ENCODE measurements around the gene CCER1. TPM values are rescaled to one million over a fixed set of nuclear protein-coding genes. Genes with fewer than 3 reads are reported as not detected.

The CCER1 gene
- total RNA-seq, 4 donors from 2014 or later = 0.27 TPM; not detected in 3

DNA sequence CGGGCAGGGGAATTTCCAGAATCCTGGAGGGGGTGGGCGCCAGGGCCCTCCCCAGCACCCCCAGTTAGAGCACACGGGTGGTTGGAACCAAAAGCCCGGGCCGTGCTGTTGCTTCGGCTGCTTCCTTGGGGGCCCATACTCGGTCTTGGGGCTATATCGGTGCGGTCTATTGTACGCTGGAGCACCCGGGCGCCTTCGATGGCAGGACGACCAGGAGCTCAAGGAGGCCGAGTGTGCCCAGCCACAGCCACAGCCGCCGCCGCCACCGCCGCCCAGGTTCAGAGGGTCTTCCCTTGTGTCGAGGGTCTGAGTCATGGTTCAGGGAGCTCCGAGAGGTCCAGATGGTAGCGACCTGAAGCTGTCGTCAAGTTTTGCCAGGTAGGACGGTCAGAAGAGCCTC, 548 bp downstream of the CCER1 start:
- Histone ChIP-seq H3K4me1 (no peaks in the 10 kb centered on the region), H3K9me3 (no peaks in the 10 kb centered on the region), H3K27me3 (no peaks in the 10 kb centered on the region), H3K27ac (no peak overlapping the region), H3K36me3 (no peaks in the 10 kb centered on the region), H3K4me3 (replicated peaks in 1 of 3) (no peak overlapping the region)
- TF ChIP-seq, protein P1, sequence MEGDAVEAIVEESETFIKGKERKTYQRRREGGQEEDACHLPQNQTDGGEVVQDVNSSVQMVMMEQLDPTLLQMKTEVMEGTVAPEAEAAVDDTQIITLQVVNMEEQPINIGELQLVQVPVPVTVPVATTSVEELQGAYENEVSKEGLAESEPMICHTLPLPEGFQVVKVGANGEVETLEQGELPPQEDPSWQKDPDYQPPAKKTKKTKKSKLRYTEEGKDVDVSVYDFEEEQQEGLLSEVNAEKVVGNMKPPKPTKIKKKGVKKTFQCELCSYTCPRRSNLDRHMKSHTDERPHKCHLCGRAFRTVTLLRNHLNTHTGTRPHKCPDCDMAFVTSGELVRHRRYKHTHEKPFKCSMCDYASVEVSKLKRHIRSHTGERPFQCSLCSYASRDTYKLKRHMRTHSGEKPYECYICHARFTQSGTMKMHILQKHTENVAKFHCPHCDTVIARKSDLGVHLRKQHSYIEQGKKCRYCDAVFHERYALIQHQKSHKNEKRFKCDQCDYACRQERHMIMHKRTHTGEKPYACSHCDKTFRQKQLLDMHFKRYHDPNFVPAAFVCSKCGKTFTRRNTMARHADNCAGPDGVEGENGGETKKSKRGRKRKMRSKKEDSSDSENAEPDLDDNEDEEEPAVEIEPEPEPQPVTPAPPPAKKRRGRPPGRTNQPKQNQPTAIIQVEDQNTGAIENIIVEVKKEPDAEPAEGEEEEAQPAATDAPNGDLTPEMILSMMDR (IDR thresholded peaks at IDR 0.05) = no peak
- no peak for TF ChIP-seq POLR2A (IDR thresholded peaks at IDR 0.05)
- 95 to 97% methylated on average over 21 to 25 of the region's 25 CpGs for WGBS, 2 donors
- intact Hi-C loops (cut with DNase I) = no loop called here
- no peak for DNase-seq

DNA sequence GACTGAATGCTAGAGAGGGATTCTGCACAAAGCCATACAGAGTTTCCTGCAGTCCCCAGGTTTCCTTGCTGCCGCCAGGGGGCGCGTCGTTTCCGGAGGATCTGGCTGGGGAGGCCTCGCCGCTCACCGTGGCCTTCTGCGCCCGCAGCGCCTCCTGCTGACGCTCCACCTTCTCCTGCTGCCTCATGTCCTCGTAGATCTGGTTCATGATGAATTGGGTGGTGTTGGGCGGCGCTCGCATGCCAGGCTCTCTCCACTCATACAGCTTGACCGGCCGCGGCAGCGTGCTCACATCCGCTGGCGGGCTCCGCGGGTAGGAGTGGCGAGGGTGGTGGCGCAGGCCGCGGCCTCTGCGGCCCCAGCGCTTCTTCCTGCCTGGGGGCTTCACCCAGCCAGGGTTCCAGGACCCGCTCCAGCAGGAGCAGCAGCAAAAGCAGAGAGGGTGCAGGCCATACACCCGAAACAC, 987 bp downstream of the CCER1 start:
- DNase-seq = no peak
- intact Hi-C loops (cut with DNase I) = no loop called here
- H3K36me3 ChIP-seq = no peaks in the 10 kb centered on the region
- no peak overlapping the region for H3K4me3 ChIP-seq (replicated peaks in 1 of 3)
- no peaks in the 10 kb centered on the region for H3K9me3 ChIP-seq
- no peaks in the 10 kb centered on the region for H3K27me3 ChIP-seq
- 72 to 81% methylated on average over 16 to 20 of the region's 32 CpGs for WGBS, 2 donors
- no peaks in the 10 kb centered on the region for H3K4me1 ChIP-seq
- H3K27ac ChIP-seq = no peak overlapping the region
- TF ChIP-seq, protein P1 (IDR thresholded peaks at IDR 0.05) = peak in 1 of 6 experiments; percentile 29
- no peak for TF ChIP-seq POLR2A (IDR thresholded peaks at IDR 0.05)

DNA sequence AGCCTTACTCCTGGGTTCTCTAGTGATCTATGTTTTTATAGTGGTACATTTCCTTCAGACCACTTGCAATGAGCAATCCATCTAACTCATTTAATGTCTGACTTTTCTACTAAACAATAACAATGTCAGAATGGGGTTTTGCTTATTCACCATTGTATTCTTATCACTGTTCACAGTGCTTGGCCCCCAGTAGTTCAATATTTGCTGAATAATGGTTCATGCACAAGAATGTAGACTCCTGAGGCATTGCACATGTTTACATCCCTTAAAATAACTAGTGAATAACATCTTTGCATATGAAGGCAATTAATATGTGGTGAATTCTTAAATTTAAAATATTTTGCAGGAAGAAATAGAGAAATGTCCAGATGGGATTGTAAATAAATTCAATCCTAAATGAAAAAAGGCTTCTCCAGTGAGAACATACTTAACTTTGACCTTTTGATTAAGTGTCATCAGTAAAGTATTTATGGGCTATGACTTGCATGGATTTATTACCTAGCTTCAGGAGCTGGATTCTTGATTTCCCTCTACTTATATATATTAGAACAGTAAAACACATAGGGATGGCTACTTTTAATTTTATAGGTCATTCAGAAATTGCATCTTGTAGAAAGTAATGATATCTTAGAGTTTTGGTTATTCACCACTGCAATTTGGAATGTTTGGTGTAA, 3.4 kb downstream of the CCER1 start:
- H3K9me3 ChIP-seq = no peaks in the 10 kb centered on the region
- intact Hi-C loops (cut with DNase I) = no loop called here
- no peak for DNase-seq
- H3K36me3 ChIP-seq = no peaks in the 10 kb centered on the region
- TF ChIP-seq POLR2A (IDR thresholded peaks at IDR 0.05) = no peak
- TF ChIP-seq, protein P1 (IDR thresholded peaks at IDR 0.05) = no peak
- no peaks in the 10 kb centered on the region for H3K4me1 ChIP-seq
- H3K4me3 ChIP-seq (replicated peaks in 1 of 3) = no peak overlapping the region
- H3K27ac ChIP-seq = no peak overlapping the region
- no peaks in the 10 kb centered on the region for H3K27me3 ChIP-seq

DNA sequence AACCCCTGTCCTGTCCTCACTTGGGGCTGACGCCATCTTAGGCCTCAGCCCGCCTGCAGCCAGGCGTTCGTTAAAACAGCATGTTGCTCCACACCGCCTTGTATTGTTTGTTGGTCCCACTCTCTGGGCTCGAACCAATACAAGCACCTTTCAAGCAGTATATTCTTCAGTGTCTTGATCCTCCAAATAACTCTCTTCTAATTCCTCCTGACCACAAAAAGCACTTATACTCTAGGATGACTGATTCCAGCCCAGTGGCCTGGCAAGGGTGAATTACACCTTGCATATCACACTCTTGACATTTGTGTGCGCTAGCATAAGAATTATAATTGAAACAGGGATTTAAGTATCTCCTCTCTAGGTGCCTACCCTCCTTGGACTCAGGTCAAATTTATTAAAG, 7.1 kb downstream of the CCER1 start:
- DNase-seq = peak in 1 of 2 donors; percentile 15
- no peaks in the 10 kb centered on the region for H3K27me3 ChIP-seq
- no peak for TF ChIP-seq POLR2A (IDR thresholded peaks at IDR 0.05)
- TF ChIP-seq, protein P1 (IDR thresholded peaks at IDR 0.05) = no peak
- no peaks in the 10 kb centered on the region for H3K9me3 ChIP-seq
- H3K36me3 ChIP-seq = no peaks in the 10 kb centered on the region
- H3K4me1 ChIP-seq = no peaks in the 10 kb centered on the region
- H3K4me3 ChIP-seq (replicated peaks in 1 of 3) = no peak overlapping the region
- no peak overlapping the region for H3K27ac ChIP-seq
- intact Hi-C loops (cut with DNase I) = no loop called here
- WGBS, 2 donors = 63 to 75% methylated on average over 7 of the region's 7 CpGs

DNA sequence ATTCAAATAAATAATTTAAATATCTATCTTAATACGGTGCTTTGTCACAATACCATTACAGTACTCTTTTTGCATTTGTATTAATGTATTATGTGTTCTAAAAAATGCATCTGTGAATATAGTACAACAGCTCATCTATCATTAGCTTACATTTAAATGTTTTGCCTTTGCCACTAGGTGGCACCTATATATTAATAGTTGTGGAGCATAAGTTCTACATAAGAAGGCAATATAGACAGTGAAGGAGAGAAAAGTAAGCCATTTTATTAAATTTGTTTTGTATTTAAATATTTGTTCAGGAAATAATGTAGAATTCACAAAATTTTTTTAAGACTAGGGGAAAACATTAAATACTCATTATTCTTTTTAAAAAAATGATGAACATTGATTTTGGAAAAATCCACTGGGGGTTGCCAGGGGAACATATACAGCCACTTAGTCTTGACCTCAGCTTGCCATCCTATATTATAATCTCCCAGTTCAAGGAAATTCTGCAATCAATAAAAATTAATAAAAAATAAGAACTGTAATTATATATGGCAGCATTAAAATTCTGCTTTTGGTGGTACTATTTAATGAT, 9.8 kb downstream of the CCER1 start:
- Histone ChIP-seq H3K4me3 (replicated peaks in 1 of 3) (no peak overlapping the region), H3K36me3 (no peaks in the 10 kb centered on the region)
- WGBS, 2 donors = 46 to 57% methylated on average over 1 of the region's 1 CpG

More for the DNA sequence above, 9.8 kb downstream of the CCER1 start:
- no peak overlapping the region for H3K27ac ChIP-seq
- no peaks in the 10 kb centered on the region for H3K9me3 ChIP-seq
- H3K4me1 ChIP-seq = no peaks in the 10 kb centered on the region
- H3K27me3 ChIP-seq = no peaks in the 10 kb centered on the region
- DNase-seq = no peak
- intact Hi-C loops (cut with DNase I) = no loop called here
- no peak for TF ChIP-seq POLR2A (IDR thresholded peaks at IDR 0.05)
- TF ChIP-seq, protein P1 (IDR thresholded peaks at IDR 0.05) = peak in 3 of 6 experiments; percentile 19 to 38 (median 20)

Data from thyroid gland (tissue), 4 donors.